Bronchus fibroblast of lung (primary cell): Measurements from ENCODE around the gene TSSC4. TPM values are rescaled to one million over a fixed set of nuclear protein-coding genes. Genes with fewer than 3 reads are reported as not detected.

Experiments used
- total RNA-seq: library from RNA; depleted of rRNA; stranded (reverse); fragments of >200 nt; gene quantifications from 2 replicates; pipeline ENCODE4 v1.2.3, GENCODE V29; 2015

Gene TSSC4
- 44.6 and 47.1 TPM in 2 replicates for total RNA-seq

DNA sequence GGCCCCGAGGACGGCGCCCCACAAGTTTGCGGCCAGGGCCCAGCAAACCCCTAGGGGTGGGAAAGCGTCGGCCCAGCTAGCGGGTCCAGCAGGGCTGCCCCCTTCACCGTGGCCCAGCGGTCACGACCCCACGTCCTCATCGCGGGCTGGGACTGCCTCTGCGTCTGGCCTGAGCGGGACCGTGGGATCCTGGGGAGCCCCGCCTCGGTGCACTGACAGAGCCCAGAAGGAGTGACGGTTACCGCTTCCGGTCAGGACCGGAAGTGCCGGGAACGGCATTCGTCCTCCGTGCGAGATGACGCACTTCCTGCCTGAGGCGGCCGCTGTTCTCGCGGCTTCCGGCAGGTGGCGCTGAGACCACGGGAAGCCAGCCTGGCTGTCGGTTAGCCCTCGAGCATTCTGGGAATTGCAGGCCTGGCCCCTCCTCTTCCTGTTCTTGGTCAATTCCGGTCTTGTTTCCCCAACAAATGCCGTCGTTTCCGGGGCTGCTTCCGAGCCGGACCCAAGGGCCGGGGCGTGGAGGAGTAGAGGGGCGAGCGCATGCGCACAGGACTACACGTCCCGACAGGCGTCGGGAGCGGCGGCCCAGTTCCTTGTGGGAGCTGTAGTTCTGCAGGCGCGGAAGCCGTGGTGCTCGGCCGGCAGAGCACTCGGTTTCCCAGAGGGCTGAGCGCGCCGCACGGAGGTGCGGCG is at the start of gene TSSC4:
Gene TSSC4 (plus strand): TSS at position 682 of the 693 bp plus-strand sequence. CDS start 1,884 bp downstream, outside the sequence.

DNA sequence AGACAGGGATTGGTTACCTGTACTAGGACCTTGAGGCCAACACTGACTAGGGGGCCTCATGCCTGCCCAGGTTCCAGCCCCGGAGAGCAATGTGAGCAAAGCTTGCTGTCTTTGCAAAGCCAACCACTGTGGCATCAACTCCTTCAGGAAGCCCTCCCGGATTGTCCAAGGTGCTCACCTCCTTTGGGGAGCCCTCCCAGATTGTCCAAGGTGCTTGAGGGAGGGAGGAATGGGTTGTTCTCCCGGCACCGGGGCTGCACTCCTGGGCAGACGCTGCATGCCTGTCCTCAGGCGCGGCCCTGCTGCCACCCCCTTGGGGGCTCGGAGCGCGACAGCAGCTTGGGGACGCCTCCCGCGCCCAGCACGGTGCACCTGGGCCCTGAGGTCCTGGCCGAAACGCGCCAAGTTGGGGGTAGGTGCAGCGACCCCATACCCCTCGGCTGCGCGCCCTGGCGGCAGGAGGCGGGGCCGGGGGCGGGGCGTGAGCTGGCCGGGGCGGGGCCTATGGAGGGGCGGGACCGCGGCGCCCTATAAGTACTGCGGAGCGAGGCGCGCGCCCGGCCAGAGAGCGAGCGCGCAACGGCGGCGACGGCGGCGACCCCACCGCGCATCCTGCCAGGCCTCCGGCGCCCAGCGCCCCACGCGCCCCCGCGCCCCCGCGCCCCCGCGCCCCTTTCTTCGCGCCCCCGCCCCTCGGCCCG is 23.6 kb upstream of the TSSC4 start, which contains the start of gene CD81:
Gene CD81 (plus strand): TSS at position 560 of the 701 bp plus-strand sequence. CDS start 240 bp downstream, outside the sequence.

DNA sequence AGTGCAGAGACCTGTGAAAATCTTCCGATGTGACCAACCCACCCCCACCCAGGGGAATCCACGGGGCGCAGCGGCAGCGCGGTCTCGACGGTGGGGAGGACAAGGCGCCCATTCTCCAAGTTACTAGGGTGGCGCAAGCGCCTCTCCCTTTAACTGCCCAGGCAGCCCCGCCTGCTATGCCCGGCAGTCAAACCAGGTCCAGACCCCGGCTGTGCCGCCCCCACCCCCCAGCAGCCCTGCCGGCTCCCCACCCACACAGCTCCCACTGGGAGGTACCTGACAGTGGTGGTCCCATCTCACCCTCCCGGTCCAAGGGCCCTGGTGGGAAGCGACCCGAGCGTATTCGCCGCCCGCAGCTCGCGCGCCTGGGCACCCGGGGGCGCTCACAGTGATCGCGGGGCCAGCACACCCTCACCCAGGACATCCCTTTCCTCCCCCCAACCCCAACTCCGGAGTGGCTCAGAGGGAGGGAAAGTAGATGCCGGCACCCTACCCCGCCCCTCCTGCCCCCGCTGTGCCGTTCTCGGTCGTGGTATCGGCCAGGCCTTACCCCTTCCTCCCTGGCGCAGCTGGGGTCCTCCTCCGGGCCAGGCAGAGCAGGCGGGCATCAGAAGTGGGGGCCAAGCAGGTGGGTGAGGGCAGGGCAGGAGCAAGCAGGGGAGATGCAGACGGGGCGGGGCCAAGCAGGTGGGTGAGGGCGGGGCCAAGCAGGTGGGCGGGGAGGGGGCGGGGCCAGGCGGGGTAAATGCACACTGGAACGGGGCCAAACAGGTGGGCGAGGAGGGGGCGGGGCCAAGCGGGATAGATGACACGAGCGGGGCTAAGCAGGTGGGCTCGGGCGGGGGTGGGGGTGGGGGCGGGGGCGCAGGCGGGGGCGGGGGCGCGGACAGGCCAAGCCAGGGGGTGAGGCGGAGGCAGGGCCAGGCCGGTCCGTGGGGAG is 43.6 kb downstream of the TSSC4 start, which contains the start of gene TRPM5:
Gene TRPM5 (minus strand): TSS at position 634 of the 940 bp plus-strand sequence. CDS start 21,478 bp downstream, outside the sequence.

DNA sequence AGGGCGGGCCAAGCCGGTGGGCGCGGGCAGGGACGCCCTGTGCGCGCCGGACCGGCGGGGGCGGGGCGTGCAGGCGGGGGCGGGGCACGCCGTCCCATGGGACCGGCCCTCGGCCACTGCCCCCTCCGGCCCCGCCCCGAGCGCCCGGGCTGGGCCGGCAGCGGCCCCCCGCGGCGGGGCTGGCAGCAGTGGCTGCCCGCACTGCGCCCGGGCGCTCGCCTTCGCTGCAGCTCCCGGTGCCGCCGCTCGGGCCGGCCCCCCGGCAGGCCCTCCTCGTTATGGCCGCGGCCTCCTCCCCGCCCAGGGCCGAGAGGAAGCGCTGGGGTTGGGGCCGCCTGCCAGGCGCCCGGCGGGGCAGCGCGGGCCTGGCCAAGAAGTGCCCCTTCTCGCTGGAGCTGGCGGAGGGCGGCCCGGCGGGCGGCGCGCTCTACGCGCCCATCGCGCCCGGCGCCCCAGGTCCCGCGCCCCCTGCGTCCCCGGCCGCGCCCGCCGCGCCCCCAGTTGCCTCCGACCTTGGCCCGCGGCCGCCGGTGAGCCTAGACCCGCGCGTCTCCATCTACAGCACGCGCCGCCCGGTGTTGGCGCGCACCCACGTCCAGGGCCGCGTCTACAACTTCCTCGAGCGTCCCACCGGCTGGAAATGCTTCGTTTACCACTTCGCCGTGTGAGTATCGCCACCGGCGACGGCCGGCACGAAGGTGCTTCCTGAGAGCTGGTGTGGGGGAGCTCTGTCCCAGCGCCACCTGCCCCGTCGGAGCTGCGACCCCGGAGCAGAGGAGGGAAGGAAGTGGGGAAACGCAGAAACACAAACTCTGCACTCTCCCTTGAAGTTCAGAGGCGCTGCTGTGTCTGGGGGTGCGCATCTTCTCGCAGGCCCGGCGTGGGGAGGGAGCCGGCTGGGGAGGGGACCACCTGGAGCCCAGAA is 44.5 kb downstream of the TSSC4 start, which contains the start of gene KCNQ1:
Gene KCNQ1 (plus strand): TSS at position 188 of the 925 bp plus-strand sequence. CDS start 91 bp downstream, at position 279.

Other genes with a start within 250 kb of the TSSC4 start
- not detected in 2 replicates for gene INS, start 239.5 kb upstream of the TSSC4 start, total RNA-seq
- gene TH, start 228.9 kb upstream of the TSSC4 start, total RNA-seq, result 0.50 TPM in 1 of 2 replicates, not detected in the other
- not detected in 2 replicates for gene ASCL2, start 130.2 kb upstream of the TSSC4 start, total RNA-seq
- under 0.01 TPM in 1 of 2 replicates, not detected in the other for gene C11orf21, start 98.8 kb upstream of the TSSC4 start, total RNA-seq
- gene TSPAN32, start 98.7 kb upstream of the TSSC4 start, total RNA-seq, result 0.45 and 0.50 TPM in 2 replicates
- gene CD81, start 23.4 kb upstream of the TSSC4 start, total RNA-seq, result 156 and 207 TPM in 2 replicates
- not detected in 2 replicates for gene TRPM5, start 43.8 kb downstream of the TSSC4 start, total RNA-seq
- under 0.01 TPM in 1 of 2 replicates, not detected in the other for gene KCNQ1, start 44.3 kb downstream of the TSSC4 start, total RNA-seq